ENCODE data around the gene AMACR. TPM values are rescaled to one million over a fixed set of nuclear protein-coding genes. Genes with fewer than 3 reads are reported as not detected.

AMACR gene
- total RNA-seq, 1 donor: 19.1 TPM

- H3K4me3 ChIP-seq (ENCODE audit: low read depth, low read length): no peak overlapping the region
- TF ChIP-seq CTCF (IDR thresholded peaks at IDR 0.05; ENCODE audit: insufficient read depth, low read length): no peak
- DNase-seq (ENCODE audit: low read depth): no peak
Observed at GRCh38 chr5:33980030-33980429, 27.8 kb downstream of the AMACR start.

DNA sequence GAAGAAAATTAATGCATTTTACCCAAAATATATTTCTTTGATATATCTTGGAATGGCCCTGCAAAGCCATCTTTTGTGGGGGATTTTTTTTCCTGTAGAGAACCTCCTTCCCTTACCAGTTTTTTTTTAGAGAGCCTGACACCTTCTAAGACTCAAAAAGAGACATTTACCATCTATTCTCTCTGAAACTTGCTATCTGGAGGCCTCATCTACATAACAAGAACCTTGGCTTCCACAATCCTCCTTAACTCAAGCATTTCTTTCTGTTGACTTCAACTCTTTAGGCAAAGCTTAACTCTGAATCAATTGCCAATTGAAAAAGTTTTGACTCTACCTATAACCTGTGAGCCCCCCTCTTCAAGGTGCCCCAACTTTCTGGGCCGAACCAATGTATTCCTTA is 29.5 kb downstream of the AMACR start:
- no peak for TF ChIP-seq CTCF (IDR thresholded peaks at IDR 0.05; ENCODE audit: insufficient read depth, low read length)
- H3K4me3 ChIP-seq (ENCODE audit: low read depth, low read length): no peak overlapping the region
- DNase-seq (ENCODE audit: low read depth): no peak

- no peak for TF ChIP-seq CTCF (IDR thresholded peaks at IDR 0.05; ENCODE audit: insufficient read depth, low read length)
- H3K4me3 ChIP-seq (ENCODE audit: low read depth, low read length): no peak overlapping the region
- no peak for DNase-seq (ENCODE audit: low read depth)
Observed at GRCh38 chr5:33976307-33976706, 31.5 kb downstream of the AMACR start.

DNA sequence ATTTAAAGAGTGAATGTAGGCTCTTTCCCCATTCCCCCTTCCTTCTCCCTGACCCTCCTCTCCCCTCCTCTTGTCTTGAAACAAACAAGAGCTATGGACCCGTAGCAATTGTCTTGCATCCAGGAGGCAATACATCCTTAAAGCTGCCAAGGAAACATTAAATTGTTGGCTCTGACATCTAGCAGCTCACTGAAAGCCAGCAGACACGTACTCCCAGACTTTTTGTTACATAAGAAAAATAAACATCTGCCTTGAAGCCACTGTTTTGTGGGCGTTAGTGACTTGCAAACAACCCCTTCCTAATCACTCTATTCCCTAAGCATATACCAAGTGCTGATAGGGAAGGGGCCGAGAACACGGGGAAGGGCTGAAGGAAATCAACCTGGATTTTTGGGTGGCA is 32.0 kb downstream of the AMACR start:
- TF ChIP-seq CTCF (IDR thresholded peaks at IDR 0.05; ENCODE audit: insufficient read depth, low read length): no peak
- no peak overlapping the region for H3K4me3 ChIP-seq (ENCODE audit: low read depth, low read length)
- peak; percentile 67 for DNase-seq (ENCODE audit: low read depth)

DNA sequence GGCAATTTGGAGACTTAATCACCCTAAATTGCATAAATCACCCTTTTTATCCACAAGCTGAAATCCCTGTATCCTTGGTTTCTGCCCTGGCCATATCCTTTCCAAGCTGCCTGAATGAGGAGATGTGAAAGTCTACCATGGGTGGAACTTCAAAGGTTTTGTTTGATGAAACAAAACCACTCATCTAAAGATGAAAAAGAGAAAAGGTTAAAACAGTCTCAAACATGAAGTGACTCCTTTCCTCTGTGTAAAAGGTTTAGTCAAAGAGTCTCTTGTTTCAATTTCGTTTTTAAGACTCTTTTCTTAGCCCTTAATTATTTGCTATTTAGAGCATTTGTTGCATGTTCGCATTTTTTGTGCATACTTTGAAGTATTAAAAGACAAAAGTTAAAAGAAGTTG is 34.6 kb downstream of the AMACR start:
- no peak overlapping the region for H3K4me3 ChIP-seq (ENCODE audit: low read depth, low read length)
- no peak for TF ChIP-seq CTCF (IDR thresholded peaks at IDR 0.05; ENCODE audit: insufficient read depth, low read length)
- no peak for DNase-seq (ENCODE audit: low read depth)

DNA sequence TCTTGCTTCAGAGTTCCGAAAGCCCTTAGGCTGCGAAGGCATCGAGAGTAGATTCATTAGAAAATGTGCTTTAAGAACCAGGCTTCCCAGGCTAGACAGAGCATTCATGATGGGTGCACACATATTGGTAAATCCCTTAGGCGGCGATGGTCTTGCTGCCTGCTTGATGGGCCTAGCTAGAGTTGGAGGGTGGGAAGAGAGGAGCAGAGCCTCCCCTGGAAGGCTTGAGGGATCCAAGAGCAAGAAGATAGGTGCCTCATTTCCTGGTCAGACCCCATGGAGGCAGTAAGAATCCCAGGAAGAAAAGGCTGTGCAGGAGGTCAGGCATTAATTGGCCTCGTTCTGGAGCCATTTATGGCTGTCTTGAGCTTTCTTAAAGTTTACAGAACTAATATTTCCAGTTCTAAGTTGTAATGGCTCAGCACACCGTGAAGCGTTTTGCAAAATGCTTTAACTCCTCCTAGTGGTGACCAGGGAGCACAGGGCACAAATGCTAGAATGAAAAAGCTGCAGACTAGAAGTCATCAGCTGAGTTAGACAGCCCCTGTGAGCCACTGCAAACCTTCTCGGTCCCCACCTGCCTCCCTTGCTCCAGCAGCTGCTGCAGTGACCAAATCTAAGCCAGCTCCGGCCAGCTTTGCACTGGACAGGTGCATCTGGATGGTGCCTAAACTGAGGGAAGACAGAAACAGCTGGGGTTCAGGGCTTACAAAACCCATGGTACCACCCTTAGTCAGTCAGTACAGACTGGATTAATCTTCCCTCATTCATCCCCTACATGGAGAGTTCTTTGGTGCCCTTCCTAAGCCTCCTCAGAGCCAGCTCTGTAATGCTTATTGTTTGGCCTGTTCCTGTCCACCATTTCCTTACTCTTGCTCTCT is 38.0 kb downstream of the AMACR start:
- DNase-seq (ENCODE audit: low read depth): peak; percentile 80
- H3K4me3 ChIP-seq (ENCODE audit: low read depth, low read length): no peak overlapping the region
- TF ChIP-seq CTCF (IDR thresholded peaks at IDR 0.05; ENCODE audit: insufficient read depth, low read length): peak; percentile 94

Measured in fibroblast of the aortic adventitia (primary cell).